HepG2 (cell line): ENCODE data around the gene XPNPEP1.

Experiments
- CEBPB ChIP-seq: IDR thresholded peaks from 2 replicates; pipeline ENCODE4 v1.6.1; 2011; ENCODE audit warnings: low read depth, low read length, improper control_type of control experiment, borderline replicate concordance
- MAX ChIP-seq: IDR thresholded peaks from 2 replicates; pipeline ENCODE4 v1.6.1; 2012; ENCODE audit warnings: inconsistent platforms
- PHF21A ChIP-seq: sonication (generic); formaldehyde crosslinking; IDR thresholded peaks from 2 replicates; pipeline ENCODE4 v1.5.0; 2020; ENCODE audit warnings: mild to moderate bottlenecking, missing genetic modification reagents
- POLR2A ChIP-seq, 2 experiments: IDR thresholded peaks; 2 replicates each; pipeline ENCODE4 v1.6.1; 2011; ENCODE audit warnings: low read depth in 2 of 2, low read length in 2 of 2, mild to moderate bottlenecking in 1 of 2, moderate library complexity in 1 of 2; ENCODE audit not compliant: insufficient read depth in 1 of 2
- TCF7L2 ChIP-seq: IDR thresholded peaks from 2 replicates; pipeline ENCODE4 v1.6.1; 2011; ENCODE audit warnings: mild to moderate bottlenecking, low read depth, low read length, moderate library complexity
- TFAP4 ChIP-seq: sonication (generic); IDR thresholded peaks from 2 replicates; pipeline ENCODE4 v1.6.1; 2016; ENCODE audit warnings: low read depth, borderline replicate concordance
- UBTF ChIP-seq: sonication (generic); formaldehyde crosslinking; IDR thresholded peaks from 2 replicates; pipeline ENCODE4 v1.4.0; 2020; ENCODE audit warnings: mild to moderate bottlenecking, missing genetic modification reagents
- ZBTB21 ChIP-seq: sonication (generic); formaldehyde crosslinking; IDR thresholded peaks from 2 replicates; pipeline ENCODE4 v1.4.0; 2020; ENCODE audit warnings: missing genetic modification reagents
- ZBTB33 ChIP-seq: sonication (generic); formaldehyde crosslinking; IDR thresholded peaks from 2 replicates; pipeline ENCODE4 v1.4.0; 2020; ENCODE audit warnings: missing genetic modification reagents
- ZSCAN22 ChIP-seq: sonication (generic); formaldehyde crosslinking; IDR thresholded peaks from 2 replicates; pipeline ENCODE4 v1.4.0; 2020; ENCODE audit warnings: mild to moderate bottlenecking, missing genetic modification reagents

- no peak for TF ChIP-seq ZSCAN22 (CRISPR knock-in tag)
- TF ChIP-seq TFAP4, result no peak
- TF ChIP-seq POLR2A (IDR thresholded peaks at IDR 0.05; ENCODE audit: insufficient read depth in 1 of 2, low read depth in 2 of 2, low read length in 2 of 2), result no peak
- no peak for TF ChIP-seq TCF7L2
- no peak for TF ChIP-seq CEBPB
- TF ChIP-seq ZBTB33 (CRISPR knock-in tag), result no peak
- TF ChIP-seq UBTF (CRISPR knock-in tag), result no peak
- TF ChIP-seq ZBTB21 (CRISPR knock-in tag), result no peak
- TF ChIP-seq MAX, result no peak
- TF ChIP-seq PHF21A (CRISPR knock-in tag), result no peak
These were observed 2.9 kb upstream of the XPNPEP1 start for GRCh38 chr10:109926061-109926745.
